SU-DHL-6 (cell line): ENCODE data around the gene CD8B2.
"Not testable (repeated sequence)": the region's sequence is repeated elsewhere in the genome, so short reads cannot be mapped to it uniquely, and the experiment has no call there.

Experiments used
- H2AFZ ChIP-seq: fragments of 200-600 bp; sonication (generic); 2 replicates; pipeline ENCODE4 v1.6.1; 2014; ENCODE audit warnings: low read depth, mild to moderate bottlenecking, moderate library complexity, mixed read lengths, antibody characterized with exemption, low read length; ENCODE audit not compliant: severe bottlenecking
- H3F3A ChIP-seq: fragments of 200-600 bp; shearing (Covaris generic); 2 replicates; pipeline ENCODE4 v1.6.0; 2016; ENCODE audit warnings: antibody characterized with exemption, mild to moderate bottlenecking; ENCODE audit not compliant: insufficient read depth
- H3K27ac ChIP-seq: fragments of 200-600 bp; sonication (generic); 2 replicates; pipeline ENCODE4 v1.5.1; 2016; ENCODE audit warnings: low read depth, mild to moderate bottlenecking, low read length, moderate library complexity, mixed read lengths
- H3K27me3 ChIP-seq: fragments of 200-600 bp; sonication (generic), shearing (Covaris generic); 2 replicates; pipeline ENCODE4 v1.6.0; 2014; ENCODE audit warnings: mild to moderate bottlenecking, low read length
- H3K36me3 ChIP-seq: fragments of 200-600 bp; sonication (generic); 2 replicates; pipeline ENCODE4 v1.6.1; 2014; ENCODE audit warnings: mild to moderate bottlenecking, low read length, mixed read lengths
- H3K4me2 ChIP-seq: fragments of 300-600, 200-600 bp; shearing (Covaris generic), sonication (generic); 2 replicates; pipeline ENCODE4 v1.6.0; 2014; ENCODE audit warnings: low read length, low read depth, mild to moderate bottlenecking; ENCODE audit not compliant: poor library complexity, severe bottlenecking
- H3K4me3 ChIP-seq: fragments of 200-600 bp; sonication (generic); 2 replicates; pipeline ENCODE4 v1.5.1; 2014; ENCODE audit warnings: antibody characterized with exemption, low read length, mild to moderate bottlenecking, mixed read lengths; ENCODE audit not compliant: insufficient read depth, poor library complexity, severe bottlenecking
- H3K79me2 ChIP-seq: fragments of 200-600 bp; sonication (generic); 2 replicates; pipeline ENCODE4 v1.6.1; 2014; ENCODE audit warnings: mild to moderate bottlenecking, low read length, moderate library complexity; ENCODE audit not compliant: insufficient read depth
- H3K9ac ChIP-seq: fragments of 200-600 bp; sonication (generic); 2 replicates; pipeline ENCODE4 v1.7.0; 2014; ENCODE audit warnings: mild to moderate bottlenecking, low read length
- H3K9me2 ChIP-seq: fragments of 200-600 bp; sonication (generic); replicated peaks from 2 replicates; pipeline ENCODE4 v1.6.1; 2014; ENCODE audit warnings: low read length; ENCODE audit not compliant: insufficient read depth
- H3K9me3 ChIP-seq: fragments of 200-600 bp; sonication (generic); 2 replicates; pipeline ENCODE4 v1.6.1; 2014; ENCODE audit warnings: low read length, mixed read lengths; ENCODE audit not compliant: insufficient read depth
- H4K20me1 ChIP-seq: fragments of 200-600 bp; sonication (generic); 2 replicates; pipeline ENCODE4 v1.6.1; 2014; ENCODE audit warnings: low read depth, mild to moderate bottlenecking, antibody characterized with exemption, low read length, moderate library complexity, mixed read lengths

The CD8B2 gene

GRCh38 chr2:106489701-106490100 is 2.5 kb downstream of the CD8B2 start:
- not testable (repeated sequence) for H3F3A ChIP-seq, H3K27me3 ChIP-seq, H3K79me2 ChIP-seq, H3K4me3 ChIP-seq, H3K27ac ChIP-seq, H3K9ac ChIP-seq, H3K9me3 ChIP-seq, H2AFZ ChIP-seq, H3K36me3 ChIP-seq, H3K4me2 ChIP-seq, H4K20me1 ChIP-seq, H3K9me2 ChIP-seq

- not testable (repeated sequence) for H4K20me1 ChIP-seq, H3K36me3 ChIP-seq, H3K9me3 ChIP-seq, H3K79me2 ChIP-seq, H3F3A ChIP-seq, H3K4me3 ChIP-seq, H3K9me2 ChIP-seq, H3K27ac ChIP-seq, H3K27me3 ChIP-seq, H3K9ac ChIP-seq, H3K4me2 ChIP-seq, H2AFZ ChIP-seq
These were observed 5.2 kb downstream of the CD8B2 start for GRCh38 chr2:106492399-106492798.

GRCh38 chr2:106492913-106493312 is 5.7 kb downstream of the CD8B2 start:
- not testable (repeated sequence) for H3K36me3 ChIP-seq, H3K9me2 ChIP-seq, H3K4me3 ChIP-seq, H3F3A ChIP-seq, H3K4me2 ChIP-seq, H4K20me1 ChIP-seq, H3K79me2 ChIP-seq, H3K27ac ChIP-seq, H3K9ac ChIP-seq, H2AFZ ChIP-seq, H3K9me3 ChIP-seq, H3K27me3 ChIP-seq

GRCh38 chr2:106498549-106498948 is 11.4 kb downstream of the CD8B2 start:
- not testable (repeated sequence) for H2AFZ ChIP-seq, H3K4me3 ChIP-seq, H3K9ac ChIP-seq, H3K79me2 ChIP-seq, H3K4me2 ChIP-seq, H3K36me3 ChIP-seq, H3K9me3 ChIP-seq, H4K20me1 ChIP-seq, H3K27ac ChIP-seq, H3K27me3 ChIP-seq, H3F3A ChIP-seq, H3K9me2 ChIP-seq

- not testable (repeated sequence) for H3F3A ChIP-seq, H3K9me2 ChIP-seq, H3K4me3 ChIP-seq, H3K27ac ChIP-seq, H3K9me3 ChIP-seq, H3K79me2 ChIP-seq, H3K36me3 ChIP-seq, H2AFZ ChIP-seq, H3K27me3 ChIP-seq, H3K9ac ChIP-seq, H4K20me1 ChIP-seq, H3K4me2 ChIP-seq
These were observed 13.2 kb downstream of the CD8B2 start for GRCh38 chr2:106500350-106500749.

- not testable (repeated sequence) for H2AFZ ChIP-seq, H3K4me3 ChIP-seq, H3K36me3 ChIP-seq, H3K9me2 ChIP-seq, H3K4me2 ChIP-seq, H3F3A ChIP-seq, H3K27me3 ChIP-seq, H3K79me2 ChIP-seq, H3K9ac ChIP-seq, H4K20me1 ChIP-seq, H3K27ac ChIP-seq, H3K9me3 ChIP-seq
These were observed 15.2 kb downstream of the CD8B2 start for GRCh38 chr2:106502351-106502750.

- not testable (repeated sequence) for H4K20me1 ChIP-seq, H3K27ac ChIP-seq, H3K9me2 ChIP-seq, H3K9ac ChIP-seq, H3K79me2 ChIP-seq, H3F3A ChIP-seq, H3K9me3 ChIP-seq, H3K4me3 ChIP-seq, H3K4me2 ChIP-seq, H3K27me3 ChIP-seq, H2AFZ ChIP-seq, H3K36me3 ChIP-seq
These were observed 17.0 kb downstream of the CD8B2 start for GRCh38 chr2:106504192-106504591.

- not testable (repeated sequence) for H3K27ac ChIP-seq, H3K27me3 ChIP-seq, H2AFZ ChIP-seq, H3K9me2 ChIP-seq, H3K9me3 ChIP-seq, H3K9ac ChIP-seq, H3K79me2 ChIP-seq, H3F3A ChIP-seq, H3K4me3 ChIP-seq, H3K4me2 ChIP-seq, H3K36me3 ChIP-seq, H4K20me1 ChIP-seq
These were observed 17.6 kb downstream of the CD8B2 start for GRCh38 chr2:106504787-106505186.
